Measurements from ENCODE around the gene DYDC2. TPM values are rescaled to one million over a fixed set of nuclear protein-coding genes. Genes with fewer than 3 reads are reported as not detected.

Gene DYDC2
- total and polyA plus RNA-seq, 2 of the 4 experiments (the other 2 are of a cell fraction) = not detected

GRCh38 chr10:80319318-80319717 lies 37.3 kb upstream of the DYDC2 start:
- WGBS, 2 experiments (ENCODE audit: extremely low coverage in 2 of 2, insufficient read length in 1 of 2) = no CpG with 5 or more reads among the region's 2 CpGs
- H3K23ac ChIP-seq (ENCODE audit: low read depth, low read length) = no peak overlapping the region
- no peak overlapping the region for H4K5ac ChIP-seq (ENCODE audit: low read depth, low read length)
- ATAC-seq (ENCODE audit: low read depth) (no peak), DNase-seq (no peak)
- no peak overlapping the region for H2BK20ac ChIP-seq (ENCODE audit: low read depth, low read length)
- intact Hi-C loops (cut with micrococcal nuclease) (no loop called here), dilution Hi-C loops (cut with HindIII; ENCODE audit: low sequenced_read_pairs, unreplicated experiment) (no loop called here), in situ Hi-C loops (cut with MboI; ENCODE audit: low sequenced_read_pairs) (no loop called here)
- no peak overlapping the region for H4K8ac ChIP-seq (ENCODE audit: low read depth in 2 of 2, low read length in 2 of 2)
- H2BK5ac ChIP-seq (ENCODE audit: low read depth, low read length, poor library complexity, severe bottlenecking) = no peak overlapping the region
- no peaks in the 10 kb centered on the region for H3K9me3 ChIP-seq (ENCODE audit: control insufficient read depth, insufficient read depth, low read length)
- no peak overlapping the region for H3K9ac ChIP-seq (ENCODE audit: low read depth, low read length)
- H3K27ac ChIP-seq (ENCODE audit: insufficient read depth, low read length) = no peak overlapping the region
- no TSS peak for BruUV-seq (replicated peaks)
- H3K9me1 ChIP-seq (ENCODE audit: insufficient read depth, low read length) = no peaks in the 10 kb centered on the region
- no peak overlapping the region for H2BK120ac ChIP-seq (ENCODE audit: low read depth, low read length)
- H4K91ac ChIP-seq (ENCODE audit: insufficient read depth, low read depth, low read length) = no peak overlapping the region
- H2BK15ac ChIP-seq (ENCODE audit: low read depth, low read length) = no peak overlapping the region
- H3K27me3 ChIP-seq (ENCODE audit: control insufficient read depth, insufficient read depth, low read length) = no peaks in the 10 kb centered on the region
- ChIA-PET POLR2A (ENCODE audit: unreplicated experiment) (no interaction called here), CTCF (no interaction called here)
- TF ChIP-seq SMC3 (IDR thresholded peaks at IDR 0.05; ENCODE audit: low read depth, low read length) (no peak), BHLHE40 (IDR thresholded peaks at IDR 0.05; ENCODE audit: low read depth, low read length) (no peak), MAZ (IDR thresholded peaks at IDR 0.05; ENCODE audit: borderline replicate concordance, low read depth, low read length) (no peak), CEBPB (IDR thresholded peaks at IDR 0.05; ENCODE audit: low read depth, low read length) (no peak), RFX5 (IDR thresholded peaks at IDR 0.05; ENCODE audit: low read depth, low read length) (no peak), MAFK (IDR thresholded peaks at IDR 0.05; ENCODE audit: low read depth, low read length) (no peak), MXI1 (IDR thresholded peaks at IDR 0.05; ENCODE audit: borderline replicate concordance, low read depth, low read length) (no peak), FOS (IDR thresholded peaks at IDR 0.05; ENCODE audit: low read depth, low read length) (no peak), NFE2L2 (IDR thresholded peaks at IDR 0.05; ENCODE audit: low read depth, low read length) (no peak)
- TF ChIP-seq, protein P1, sequence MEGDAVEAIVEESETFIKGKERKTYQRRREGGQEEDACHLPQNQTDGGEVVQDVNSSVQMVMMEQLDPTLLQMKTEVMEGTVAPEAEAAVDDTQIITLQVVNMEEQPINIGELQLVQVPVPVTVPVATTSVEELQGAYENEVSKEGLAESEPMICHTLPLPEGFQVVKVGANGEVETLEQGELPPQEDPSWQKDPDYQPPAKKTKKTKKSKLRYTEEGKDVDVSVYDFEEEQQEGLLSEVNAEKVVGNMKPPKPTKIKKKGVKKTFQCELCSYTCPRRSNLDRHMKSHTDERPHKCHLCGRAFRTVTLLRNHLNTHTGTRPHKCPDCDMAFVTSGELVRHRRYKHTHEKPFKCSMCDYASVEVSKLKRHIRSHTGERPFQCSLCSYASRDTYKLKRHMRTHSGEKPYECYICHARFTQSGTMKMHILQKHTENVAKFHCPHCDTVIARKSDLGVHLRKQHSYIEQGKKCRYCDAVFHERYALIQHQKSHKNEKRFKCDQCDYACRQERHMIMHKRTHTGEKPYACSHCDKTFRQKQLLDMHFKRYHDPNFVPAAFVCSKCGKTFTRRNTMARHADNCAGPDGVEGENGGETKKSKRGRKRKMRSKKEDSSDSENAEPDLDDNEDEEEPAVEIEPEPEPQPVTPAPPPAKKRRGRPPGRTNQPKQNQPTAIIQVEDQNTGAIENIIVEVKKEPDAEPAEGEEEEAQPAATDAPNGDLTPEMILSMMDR (conservative IDR thresholded peaks at IDR 0.05; ENCODE audit: low read depth, low read length) = no peak
- TF ChIP-seq, protein P2, sequence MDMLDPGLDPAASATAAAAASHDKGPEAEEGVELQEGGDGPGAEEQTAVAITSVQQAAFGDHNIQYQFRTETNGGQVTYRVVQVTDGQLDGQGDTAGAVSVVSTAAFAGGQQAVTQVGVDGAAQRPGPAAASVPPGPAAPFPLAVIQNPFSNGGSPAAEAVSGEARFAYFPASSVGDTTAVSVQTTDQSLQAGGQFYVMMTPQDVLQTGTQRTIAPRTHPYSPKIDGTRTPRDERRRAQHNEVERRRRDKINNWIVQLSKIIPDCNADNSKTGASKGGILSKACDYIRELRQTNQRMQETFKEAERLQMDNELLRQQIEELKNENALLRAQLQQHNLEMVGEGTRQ (IDR thresholded peaks at IDR 0.05; ENCODE audit: low read depth, low read length) = no peak
- H4K20me1 ChIP-seq (ENCODE audit: insufficient read depth, low read length) = no peaks in the 10 kb centered on the region
- H2AFZ ChIP-seq (replicated peaks; ENCODE audit: low read length, poor library complexity) = no peak overlapping the region
- H2AK9ac ChIP-seq (replicated peaks; ENCODE audit: low read depth, low read length, poor library complexity) = no peak overlapping the region
- no peak overlapping the region for H3K4me2 ChIP-seq (ENCODE audit: low read depth, low read length)
- H3K4ac ChIP-seq (ENCODE audit: low read depth, low read length) = no peak overlapping the region
- H3K14ac ChIP-seq (replicated peaks; ENCODE audit: low read depth, low read length) = no peak overlapping the region
- no peak overlapping the region for H3K18ac ChIP-seq (ENCODE audit: low read depth, low read length)
- no peak overlapping the region for H3K56ac ChIP-seq (ENCODE audit: extremely low read depth, insufficient read depth, low read length)
- no peak overlapping the region for H3K4me3 ChIP-seq (ENCODE audit: insufficient read depth, low read depth, low read length)
- H3K4me1 ChIP-seq (ENCODE audit: control insufficient read depth, insufficient read depth, low read length) = no peaks in the 10 kb centered on the region
- no peak overlapping the region for H2AK5ac ChIP-seq (ENCODE audit: low read depth, low read length)
- H3K79me1 ChIP-seq (ENCODE audit: low read depth in 1 of 2, low read length in 2 of 2) = no peaks in the 10 kb centered on the region
- no peaks in the 10 kb centered on the region for H3K36me3 ChIP-seq (ENCODE audit: control insufficient read depth, insufficient read depth, low read length)
